Measurements from ENCODE around the gene PGLYRP2. TPM values are rescaled to one million over a fixed set of nuclear protein-coding genes. Genes with fewer than 3 reads are reported as not detected.

Gene PGLYRP2
- total RNA-seq: not detected
- long read RNA-seq: 0 reads

GRCh38 chr19:15479391-15480345 lies at the start of gene PGLYRP2:
Gene PGLYRP2, minus strand, starts transcription at chr19:15479501. Its CDS starts 130 bp downstream, at chr19:15479371.
- H3K9me3 ChIP-seq: no peaks in the 10 kb centered on the region
- no peaks in the 10 kb centered on the region for H3K27me3 ChIP-seq
- no peaks in the 10 kb centered on the region for H3K4me1 ChIP-seq
- DNase-seq: peak; percentile 81
- intact Hi-C loops (cut with DNase I): no loop called here
- H3K4me3 ChIP-seq: no peak within 1 kb of the TSS
- no peak within 1 kb of the TSS for H3K27ac ChIP-seq
- peak; percentile 93 for ATAC-seq
- peak; percentile 30 for TF ChIP-seq CTCF (IDR thresholded peaks at IDR 0.05)
- no peaks in the 10 kb centered on the region for H3K36me3 ChIP-seq

GRCh38 chr19:15527705-15528104 lies 48.4 kb upstream of the PGLYRP2 start:
- TF ChIP-seq CTCF (IDR thresholded peaks at IDR 0.05): no peak
- Histone ChIP-seq H3K27me3 (peaks cover under 1% of the 10 kb centered on the region), H3K4me1 (no peaks in the 10 kb centered on the region), H3K27ac (no peak overlapping the region), H3K9me3 (no peaks in the 10 kb centered on the region), H3K4me3 (no peak overlapping the region), H3K36me3 (no peaks in the 10 kb centered on the region)
- intact Hi-C loops (cut with DNase I): no loop called here
- ATAC-seq (no peak), DNase-seq (no peak)

DNA sequence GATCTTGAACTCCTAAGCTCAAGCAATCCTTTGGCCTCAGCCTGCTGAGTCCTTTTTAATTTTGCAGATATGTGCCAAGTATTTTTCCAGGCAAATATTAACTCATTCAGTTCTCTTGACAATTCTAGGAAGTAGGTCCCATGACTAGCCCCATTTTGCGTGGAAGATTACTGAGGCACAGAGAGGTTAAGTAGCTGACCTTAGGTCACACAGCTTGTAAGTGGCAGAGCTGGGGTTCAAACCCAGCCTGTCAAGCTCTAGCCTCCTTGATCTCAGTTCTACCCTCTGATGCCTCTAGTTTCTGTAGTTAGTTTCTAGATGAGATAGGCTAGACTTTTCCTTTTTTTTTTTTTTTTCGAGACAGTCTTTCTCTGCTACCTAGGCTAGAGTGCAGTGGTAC lies 47.1 kb upstream of the PGLYRP2 start:
- no peaks in the 10 kb centered on the region for H3K36me3 ChIP-seq
- DNase-seq (no peak), ATAC-seq (no peak)
- H3K27ac ChIP-seq: no peak overlapping the region
- no peak overlapping the region for H3K4me3 ChIP-seq
- H3K9me3 ChIP-seq: no peaks in the 10 kb centered on the region
- intact Hi-C loops (cut with DNase I): no loop called here
- no peak for TF ChIP-seq CTCF (IDR thresholded peaks at IDR 0.05)
- H3K27me3 ChIP-seq: peaks cover 5% of the 10 kb centered on the region
- no peaks in the 10 kb centered on the region for H3K4me1 ChIP-seq

GRCh38 chr19:15525291-15525690 lies 46.0 kb upstream of the PGLYRP2 start:
- Histone ChIP-seq H3K27me3 (peaks cover 5% of the 10 kb centered on the region), H3K4me1 (no peaks in the 10 kb centered on the region), H3K9me3 (no peaks in the 10 kb centered on the region), H3K27ac (no peak overlapping the region), H3K4me3 (no peak overlapping the region), H3K36me3 (no peaks in the 10 kb centered on the region)
- intact Hi-C loops (cut with DNase I): no loop called here
- DNase-seq (no peak), ATAC-seq (peak; percentile 20)
- no peak for TF ChIP-seq CTCF (IDR thresholded peaks at IDR 0.05)

GRCh38 chr19:15524781-15525180 lies 45.5 kb upstream of the PGLYRP2 start:
- DNase-seq: no peak
- Histone ChIP-seq H3K4me1 (no peaks in the 10 kb centered on the region), H3K9me3 (no peaks in the 10 kb centered on the region), H3K27me3 (peaks cover 5% of the 10 kb centered on the region), H3K27ac (no peak overlapping the region), H3K4me3 (no peak overlapping the region), H3K36me3 (no peaks in the 10 kb centered on the region)
- intact Hi-C loops (cut with DNase I): no loop called here
- no peak for TF ChIP-seq CTCF (IDR thresholded peaks at IDR 0.05)
- no peak for ATAC-seq
